ENCODE data around the gene CCNJL.

CCNJL gene

DNA sequence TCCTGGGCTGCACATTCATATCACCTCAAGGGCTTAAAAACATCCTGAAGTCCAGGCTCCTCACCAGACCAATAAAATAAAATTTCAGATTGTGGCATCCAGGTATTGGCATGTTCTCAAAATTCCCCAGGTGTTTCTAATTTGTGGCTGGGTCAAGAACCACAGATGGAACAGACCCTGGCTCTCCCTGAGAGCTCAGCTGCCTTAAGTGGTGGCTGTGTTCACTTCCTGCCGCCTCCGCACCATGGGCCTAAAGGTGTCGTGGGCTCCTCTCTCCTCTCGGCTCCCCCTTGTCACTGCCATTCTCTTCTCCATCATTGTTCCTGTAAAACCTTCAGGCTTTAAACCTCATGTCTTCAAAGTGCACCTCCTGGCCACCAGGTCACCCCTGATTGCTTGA lies 17.8 kb upstream of the CCNJL start:
- DNase-seq, result no peak

DNA sequence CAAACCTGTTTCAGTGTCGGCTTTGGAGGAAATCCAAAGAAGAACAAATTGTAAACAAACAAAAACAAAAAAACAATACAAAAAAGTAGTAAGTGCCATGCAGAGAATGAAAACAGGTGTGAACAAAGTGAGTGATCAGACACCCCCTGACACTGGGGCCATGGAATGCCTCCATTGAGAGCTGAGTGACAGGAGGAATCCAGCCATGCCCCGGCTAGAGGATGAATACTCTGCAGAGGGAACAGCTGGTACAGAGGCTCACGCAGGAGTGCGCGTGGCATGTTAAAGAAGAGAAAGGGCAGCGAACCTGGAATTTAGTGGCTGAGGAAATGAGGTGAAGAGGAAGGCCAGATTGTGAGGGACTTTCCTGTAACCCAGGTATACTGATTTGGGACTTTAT lies 15.5 kb upstream of the CCNJL start:
- no peak for DNase-seq

DNA sequence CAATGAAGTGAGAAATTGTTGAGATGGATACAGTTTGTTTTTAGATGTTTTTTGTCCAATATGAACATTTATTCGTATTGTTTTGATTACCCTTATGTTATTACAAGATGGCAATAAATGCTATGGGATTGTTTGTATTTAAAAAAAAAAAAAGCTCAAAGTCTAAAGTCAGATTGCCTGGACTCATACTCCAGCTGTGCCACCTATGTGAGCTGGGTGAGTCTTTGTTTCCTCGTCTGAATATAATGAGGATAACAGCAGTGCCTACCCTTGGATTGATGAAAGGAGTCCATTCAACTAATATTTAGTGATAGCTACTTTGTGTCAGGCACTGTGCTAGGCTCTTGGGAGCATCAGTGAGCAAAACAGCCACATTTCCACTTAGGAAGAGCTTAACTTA lies 14.6 kb upstream of the CCNJL start:
- no peak for DNase-seq

DNA sequence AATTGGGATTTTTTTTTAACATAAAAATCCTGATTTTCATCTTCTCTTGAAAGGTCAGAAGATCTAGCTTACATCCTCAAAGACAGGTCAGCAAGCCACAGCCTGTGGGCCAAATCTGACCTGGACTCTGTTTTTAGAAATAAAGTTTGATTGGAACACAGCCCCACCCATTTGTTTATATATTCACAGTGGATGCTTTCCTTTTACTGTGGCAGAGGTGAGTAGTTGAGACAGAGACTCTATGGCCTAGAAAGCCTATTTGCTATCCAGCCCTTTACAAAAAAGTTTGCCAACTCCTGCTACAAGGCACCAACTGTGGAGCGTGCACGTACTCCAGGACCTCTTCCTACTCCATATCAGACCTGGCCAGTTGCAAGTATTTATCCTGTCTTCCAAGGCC lies 13.4 kb upstream of the CCNJL start:
- no peak for DNase-seq

DNA sequence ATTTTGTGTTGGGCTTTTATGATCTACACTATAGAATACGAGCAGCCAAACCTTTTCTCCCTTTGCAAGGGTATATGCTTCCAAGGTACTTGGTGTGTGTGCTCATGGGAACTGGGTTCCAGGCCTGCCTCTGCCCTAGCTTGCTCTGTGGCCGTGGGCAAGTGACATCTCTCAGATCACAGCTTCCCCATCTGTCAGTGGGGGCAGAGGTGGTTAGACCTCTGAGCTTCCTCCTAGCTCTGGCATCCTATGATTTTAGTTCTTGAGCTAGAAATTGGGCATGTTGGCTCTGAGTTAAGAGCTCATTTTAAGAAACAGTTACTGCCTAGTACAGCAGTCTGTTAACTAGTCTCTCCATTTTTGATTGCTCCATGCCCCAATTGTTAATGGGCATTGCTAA lies 12.5 kb upstream of the CCNJL start:
- no peak for DNase-seq

DNA sequence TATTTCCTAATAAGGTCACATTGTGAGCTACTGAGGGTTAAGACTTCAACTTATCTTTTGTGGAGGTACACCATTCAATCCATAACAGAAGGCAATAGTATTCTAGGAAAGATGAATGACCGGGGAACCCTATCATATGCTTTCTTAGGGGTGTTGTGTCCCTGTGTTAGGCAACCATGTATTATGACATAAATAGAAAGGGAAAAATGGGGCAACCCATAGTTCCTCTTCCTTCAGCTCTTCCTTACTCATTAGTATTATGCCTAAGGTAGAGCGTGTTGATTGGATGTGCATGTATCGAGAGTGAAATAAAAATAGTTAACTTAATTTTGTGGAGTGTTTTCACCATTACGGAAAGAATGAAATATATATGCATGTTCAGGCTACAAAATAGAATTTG lies 6.0 kb upstream of the CCNJL start:
- DNase-seq, result no peak

DNA sequence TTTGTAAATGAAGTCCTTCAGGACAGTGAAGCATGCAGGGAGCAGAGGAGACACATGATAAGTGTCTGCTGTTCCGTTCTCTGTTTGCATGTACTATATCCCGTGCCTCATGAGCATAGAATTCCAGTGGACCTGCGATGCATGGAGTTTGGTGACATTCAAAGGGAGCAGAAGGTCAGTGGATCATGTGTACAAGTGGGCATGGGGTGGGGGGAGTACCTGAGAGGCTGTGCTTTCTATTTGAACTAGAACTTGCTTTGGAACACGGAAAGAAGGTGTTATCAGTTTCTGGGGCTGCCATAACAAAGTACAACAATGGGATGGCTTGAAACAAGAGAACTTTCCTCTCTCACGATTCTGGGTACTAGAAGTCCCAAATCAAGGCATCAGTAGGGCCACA lies 5.1 kb upstream of the CCNJL start:
- DNase-seq, result no peak

DNA sequence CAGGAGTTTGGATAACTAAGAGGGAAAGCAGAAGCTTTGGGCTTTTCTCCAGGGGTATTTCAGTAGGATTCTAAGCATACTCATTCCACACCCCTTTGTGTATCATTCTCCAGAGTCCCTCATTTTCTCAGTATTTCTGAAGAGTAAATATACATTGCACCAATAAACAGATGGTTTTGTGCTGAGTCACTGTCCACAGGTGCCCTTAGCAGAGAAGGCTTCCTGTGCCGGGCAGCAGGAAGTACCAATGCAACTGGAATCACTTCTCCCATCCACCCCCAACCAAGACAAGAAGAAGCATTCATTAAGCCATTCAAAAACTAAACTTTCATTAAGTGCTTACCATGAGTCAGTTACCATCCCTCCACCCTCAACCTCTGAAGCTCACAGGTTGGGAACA lies 3.6 kb upstream of the CCNJL start:
- no peak for DNase-seq

DNA sequence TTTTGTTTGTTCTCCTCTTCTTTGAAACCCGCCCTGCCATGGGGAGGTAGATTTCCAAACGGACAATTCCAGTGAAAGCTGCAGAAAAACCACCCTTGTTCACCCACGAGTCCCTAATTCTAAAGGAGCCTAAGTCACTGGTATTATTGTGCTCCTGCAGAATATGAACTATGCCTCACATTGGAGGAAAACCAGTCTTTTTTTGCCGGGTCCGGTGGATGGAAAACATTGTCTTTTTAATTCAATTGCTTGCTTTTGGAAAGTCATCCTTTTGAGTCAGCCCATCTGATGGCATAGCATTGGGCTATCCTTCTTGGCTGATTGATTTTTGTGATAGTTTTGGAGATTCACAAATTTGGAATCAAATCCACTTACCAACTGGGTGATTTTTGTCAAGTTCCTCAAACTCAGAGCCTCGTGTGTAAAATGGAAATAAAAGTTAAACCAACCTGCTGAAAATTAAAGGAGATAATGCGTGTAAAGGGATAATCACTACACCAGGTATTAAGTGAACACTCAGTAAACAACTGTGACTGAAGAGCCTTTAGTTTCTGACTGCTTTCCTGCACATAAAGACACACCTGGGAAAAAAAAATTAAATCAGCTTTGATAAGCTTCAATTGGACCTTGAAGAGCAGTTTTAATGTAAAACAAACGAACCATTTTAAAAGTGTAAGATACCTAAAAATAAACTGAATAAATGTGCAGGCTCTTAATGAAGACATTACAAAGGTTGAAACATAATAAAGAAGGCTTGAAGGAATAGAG lies 780 bp upstream of the CCNJL start:
- no peak for DNase-seq

DNA sequence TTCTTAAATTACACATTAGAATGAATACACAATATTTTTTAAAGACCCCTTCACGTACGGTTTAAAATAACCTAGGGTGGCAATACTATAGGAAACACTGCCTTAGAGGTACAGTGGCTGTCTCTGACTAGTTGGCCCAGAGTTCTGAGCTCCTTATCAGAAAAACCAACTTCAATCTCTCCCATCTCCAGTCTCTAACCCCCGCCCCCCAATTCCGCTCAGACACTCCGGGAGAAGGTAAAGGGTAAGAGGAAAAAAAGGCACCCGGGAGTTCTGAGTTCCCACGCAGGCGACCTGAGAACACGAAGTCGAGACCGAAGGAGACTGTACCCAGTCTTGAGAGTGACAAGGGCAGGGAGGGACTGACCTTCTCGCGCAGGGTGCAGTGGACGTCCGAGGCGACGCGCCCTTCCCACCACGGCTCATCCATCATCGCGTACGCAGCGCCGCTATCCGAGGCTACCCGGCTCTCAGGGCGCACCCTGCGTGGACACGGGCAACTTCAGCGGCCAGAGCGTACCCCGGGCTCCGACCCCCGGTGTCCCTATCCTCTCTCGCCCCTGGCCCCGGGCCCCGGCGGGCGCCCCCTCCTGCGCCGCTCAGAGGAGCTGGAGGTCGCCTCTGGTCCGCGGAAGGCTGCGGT lies 752 bp downstream of the CCNJL start:
- DNase-seq, result no peak

DNA sequence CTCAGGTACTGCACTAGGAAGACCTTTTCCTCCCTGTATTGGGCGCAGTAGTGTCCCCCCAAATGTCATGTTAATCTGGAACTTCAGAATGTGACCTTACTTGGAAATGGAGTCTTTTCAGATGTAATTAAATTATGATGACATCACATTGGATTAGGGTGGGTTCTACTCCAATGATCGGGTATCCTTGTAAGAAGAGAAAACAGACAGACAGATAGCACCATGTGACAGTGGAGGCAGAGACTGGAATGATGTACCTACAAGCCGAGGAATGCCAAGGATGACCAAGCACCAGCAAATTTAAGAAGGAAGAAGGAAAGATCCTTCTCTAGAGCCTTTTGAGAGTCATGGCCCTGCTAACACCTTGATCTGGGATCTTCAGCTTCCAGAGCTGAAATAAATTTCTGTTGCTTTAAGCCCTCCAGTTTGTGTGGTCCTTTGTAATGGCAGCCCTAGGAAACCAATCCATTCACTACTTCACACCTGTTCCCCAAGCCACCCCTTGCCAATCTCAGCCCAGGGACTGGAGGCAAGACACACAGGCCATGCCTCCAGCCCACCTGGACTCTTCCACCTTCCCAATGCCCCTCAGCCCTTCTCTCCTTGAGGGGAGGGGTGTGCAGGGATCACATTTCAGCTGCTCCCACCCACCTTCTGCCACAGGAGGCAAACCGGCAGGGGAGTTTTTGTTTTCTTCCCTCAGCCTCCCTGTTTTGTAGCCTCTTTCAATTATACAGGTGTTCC lies 1.6 kb downstream of the CCNJL start:
- DNase-seq, result no peak

DNA sequence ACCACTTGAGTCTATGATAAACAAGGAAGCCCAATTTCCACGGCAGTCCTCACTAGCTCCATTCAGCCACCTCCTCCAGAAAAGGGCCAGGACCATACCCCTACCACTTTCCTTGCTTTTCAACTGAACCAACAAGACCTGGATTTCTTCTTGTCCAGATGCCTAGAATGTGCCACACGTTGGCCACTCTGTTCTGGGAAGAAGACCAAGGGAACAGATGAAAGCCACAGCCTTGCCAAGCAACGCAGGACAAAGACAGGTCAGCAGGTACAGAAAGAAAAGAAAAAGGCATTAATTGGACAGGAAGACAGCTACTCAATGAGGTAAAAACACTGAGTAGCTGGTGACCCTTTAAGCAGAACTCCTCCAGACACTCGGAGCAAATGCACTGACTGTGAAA lies 2.2 kb downstream of the CCNJL start:
- DNase-seq, result no peak

DNA sequence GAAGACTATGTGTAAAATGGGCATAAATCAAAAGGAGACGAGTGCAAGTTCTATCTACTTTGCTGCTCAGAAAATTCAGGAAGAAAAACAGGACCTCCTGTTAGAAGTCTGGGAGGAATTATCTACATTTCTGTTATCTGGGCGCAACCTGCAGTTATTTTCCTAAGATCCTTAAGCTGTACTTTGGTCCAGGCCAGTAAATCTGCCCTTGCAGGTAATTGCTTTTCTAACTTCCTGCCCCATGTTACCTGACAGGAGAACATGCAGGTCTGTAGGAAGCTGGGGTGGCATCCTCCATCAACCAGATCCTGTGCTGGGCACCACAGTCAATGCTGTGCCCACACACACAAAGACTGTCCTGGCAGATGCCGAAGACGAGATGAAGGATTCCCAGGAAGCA lies 5.7 kb downstream of the CCNJL start:
- no peak for DNase-seq

DNA sequence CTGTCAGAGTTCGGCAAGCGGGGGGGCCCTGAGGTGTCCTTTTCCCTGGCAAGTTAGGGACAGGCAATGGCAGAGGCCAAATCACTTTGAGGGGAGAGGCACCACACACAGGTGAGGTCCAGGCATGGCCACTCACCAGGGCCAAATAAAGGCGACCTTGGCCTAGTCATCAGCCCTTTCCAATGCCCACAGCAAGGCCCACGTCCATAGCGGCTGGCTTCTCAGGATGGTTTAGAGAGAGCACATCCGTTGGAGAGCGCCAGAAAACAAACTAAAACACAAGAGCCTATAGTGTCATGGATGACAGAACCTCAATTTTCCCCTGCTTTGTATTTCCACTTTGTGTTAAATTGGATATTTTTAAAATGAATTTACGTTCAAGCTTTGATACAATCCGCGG lies 7.0 kb downstream of the CCNJL start:
- no peak for DNase-seq

DNA sequence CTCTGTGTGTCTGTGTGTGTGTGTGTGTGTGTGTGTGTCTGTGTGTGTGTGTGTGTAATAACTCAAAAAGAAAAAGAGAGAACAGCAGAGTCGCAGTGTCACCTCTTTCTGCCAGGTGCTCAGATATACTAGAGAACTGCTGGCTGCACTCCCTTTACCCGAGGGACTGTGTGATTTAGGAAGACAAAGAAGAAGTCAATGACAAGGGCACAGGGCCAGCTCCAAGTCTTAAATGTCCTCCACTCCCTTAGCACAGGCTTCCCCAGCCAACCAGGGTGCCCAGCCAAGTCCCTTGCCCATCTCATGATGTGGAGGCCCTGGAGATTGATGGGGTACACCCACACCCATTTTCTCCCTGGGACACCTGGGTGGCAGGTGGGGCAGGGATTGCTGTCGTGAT lies 8.7 kb downstream of the CCNJL start:
- DNase-seq, result no peak

DNA sequence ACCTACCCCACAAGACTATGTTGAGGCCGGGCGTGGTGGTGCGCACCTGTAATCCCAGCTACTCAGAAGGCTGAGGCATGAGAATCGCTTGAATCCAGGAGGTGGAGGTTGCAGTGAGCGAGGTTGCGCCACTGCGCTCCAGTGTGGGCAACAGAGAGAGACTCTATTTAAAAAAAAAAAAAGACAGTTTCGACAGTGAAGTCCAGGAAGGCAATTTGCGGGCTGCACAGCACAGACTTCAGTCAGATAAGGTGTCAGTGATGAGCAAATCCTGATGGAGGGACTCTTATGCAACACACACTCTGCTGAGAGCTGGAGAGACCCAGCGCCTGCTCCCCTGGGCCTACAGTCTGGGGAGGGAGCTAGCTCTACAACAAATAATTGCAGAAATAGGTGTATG lies 14.2 kb downstream of the CCNJL start:
- no peak for DNase-seq

DNA sequence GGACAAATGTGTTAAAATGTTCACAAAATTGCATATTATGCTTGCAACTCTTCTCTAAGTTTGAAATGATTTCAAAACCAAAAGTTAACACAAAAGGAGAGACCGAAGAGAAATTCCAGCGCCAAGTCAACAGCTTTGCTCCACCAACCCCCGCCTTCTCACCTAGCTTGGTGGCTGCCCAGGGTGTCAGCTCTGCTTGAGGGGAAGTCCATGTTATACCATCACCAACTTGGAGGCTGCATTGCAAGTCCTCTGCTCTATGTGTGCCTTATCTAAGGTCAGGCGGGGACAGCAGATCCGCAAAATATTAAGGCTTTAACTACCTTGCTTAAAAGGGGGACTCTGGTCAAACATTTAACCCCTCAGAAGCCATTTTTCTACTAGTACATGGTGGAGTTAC lies 14.6 kb downstream of the CCNJL start:
- no peak for DNase-seq

DNA sequence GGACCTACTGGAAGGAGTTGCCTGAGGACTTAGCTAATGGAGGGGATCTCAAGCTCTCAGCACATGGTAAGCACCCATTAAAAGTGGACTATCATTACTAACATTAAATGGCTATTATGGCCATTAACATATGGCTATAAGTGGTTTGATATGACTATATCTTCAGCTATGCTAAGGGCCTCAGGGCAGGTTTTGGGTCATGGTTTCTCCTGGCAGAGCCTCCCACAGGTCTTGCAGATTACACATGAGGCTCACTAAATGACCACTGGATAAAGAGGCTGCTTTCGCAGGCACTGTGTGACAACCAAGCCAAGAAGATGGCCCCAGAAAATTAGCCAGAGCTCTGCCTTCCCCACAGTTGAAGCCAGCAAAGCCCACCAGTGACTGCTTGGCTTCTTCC lies 15.4 kb downstream of the CCNJL start:
- DNase-seq, result no peak

DNA sequence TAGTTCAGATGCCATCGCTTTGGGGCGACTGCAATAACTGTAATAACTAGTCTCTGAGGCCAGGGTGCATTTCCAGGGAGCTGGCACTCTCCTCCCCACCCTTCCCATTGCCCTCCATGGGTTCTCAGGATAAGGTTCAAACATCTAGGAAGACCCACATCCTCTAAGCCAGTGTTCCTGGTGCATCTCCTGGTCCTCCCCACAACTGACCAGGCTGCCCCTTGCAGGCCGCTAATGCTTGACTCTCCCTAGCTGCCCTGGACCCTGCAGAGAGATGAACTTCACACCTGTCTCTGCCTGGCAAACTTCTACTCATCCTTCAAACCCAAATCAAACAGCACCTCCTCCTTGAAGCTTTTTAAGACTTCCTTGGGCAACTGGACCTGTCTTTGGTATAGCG lies 15.9 kb downstream of the CCNJL start:
- no peak for DNase-seq

DNA sequence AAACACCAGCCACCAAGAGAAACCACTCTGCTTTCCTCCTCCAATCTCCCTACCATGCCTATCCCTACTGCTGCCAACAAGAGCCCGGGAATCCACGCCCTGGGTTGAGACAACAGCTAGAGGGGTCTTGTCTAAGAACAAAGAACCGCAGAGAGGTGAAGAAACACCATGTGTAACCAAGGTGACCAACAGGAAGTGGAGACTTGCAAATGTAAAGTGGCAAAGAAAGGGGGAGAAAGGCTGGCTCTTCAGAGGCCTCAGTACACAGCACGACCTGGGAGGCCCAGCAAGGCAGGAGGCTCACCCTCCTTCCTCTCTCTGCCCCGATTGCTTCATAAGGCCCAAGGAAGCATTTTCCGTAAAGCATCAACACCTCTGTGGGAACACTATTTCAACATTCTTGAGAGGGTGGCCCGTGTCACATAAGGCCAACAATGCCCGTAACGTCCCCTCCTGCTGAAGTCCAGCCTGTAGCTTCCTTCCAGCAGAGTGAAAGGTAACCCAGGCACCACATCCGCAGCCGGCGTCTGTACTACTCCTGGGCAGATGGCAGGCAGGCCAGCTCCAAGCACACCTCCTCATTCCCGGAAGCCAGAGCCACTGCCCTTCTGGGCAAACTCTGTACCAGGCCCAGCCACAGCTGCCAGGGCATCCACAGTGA lies 18.3 kb downstream of the CCNJL start:
- DNase-seq, result no peak

DNA sequence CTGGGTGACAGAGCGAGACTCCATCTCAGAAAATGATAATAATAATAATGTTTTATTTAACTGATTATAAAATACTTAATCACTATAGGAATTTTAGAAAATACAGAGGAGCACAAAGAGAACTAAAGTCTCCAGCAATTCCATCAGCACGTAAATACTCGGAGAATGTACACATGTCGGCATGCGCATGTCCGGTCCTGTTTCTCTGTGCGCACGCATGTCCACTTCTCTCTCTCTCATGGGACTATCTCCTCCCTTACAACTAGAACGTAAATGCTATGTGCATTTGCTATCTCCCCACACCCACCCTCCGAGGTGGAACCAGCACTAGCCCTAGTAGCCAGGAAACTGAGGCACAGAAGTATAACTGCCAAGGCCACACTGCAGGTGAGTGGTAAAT lies 19.0 kb downstream of the CCNJL start:
- DNase-seq, result no peak

DNA sequence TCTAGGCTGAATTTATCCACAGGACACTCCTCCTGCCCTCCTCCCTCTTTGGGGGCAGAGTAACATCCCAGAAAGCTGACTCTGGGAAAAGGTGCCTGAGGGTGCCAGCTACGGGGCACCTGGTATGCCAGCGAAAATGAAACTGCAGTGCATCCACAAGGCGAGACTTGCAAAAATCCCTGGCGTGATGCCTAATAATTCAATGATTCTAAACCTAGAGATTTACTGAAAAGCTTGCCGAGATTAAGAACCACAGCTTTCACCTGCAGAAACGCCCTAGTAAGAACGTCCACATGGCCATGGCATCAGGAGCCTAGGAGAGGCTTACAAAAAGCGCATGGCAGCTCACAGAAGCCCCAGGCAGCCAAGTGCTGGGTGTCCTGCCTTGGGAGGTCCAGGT lies 20.9 kb downstream of the CCNJL start:
- no peak for DNase-seq

DNA sequence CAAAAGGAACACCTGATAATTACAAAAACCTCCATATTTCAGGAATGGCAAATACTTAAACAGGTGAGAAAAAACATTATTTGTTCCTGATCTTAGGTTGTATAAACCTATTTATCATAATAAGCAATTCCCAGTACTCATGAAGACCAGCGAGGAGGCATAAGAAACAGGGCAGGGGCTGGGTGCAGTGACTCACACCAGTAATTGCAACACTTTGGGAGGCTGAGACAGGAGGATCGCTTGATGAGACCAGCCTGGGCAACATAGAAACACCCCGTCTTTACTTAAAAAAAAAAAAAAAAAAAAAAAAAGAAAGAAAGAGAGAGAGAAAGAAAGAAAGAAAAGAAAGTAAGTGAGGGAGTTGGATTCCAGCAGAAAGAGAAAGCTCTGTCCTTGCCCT lies 21.6 kb downstream of the CCNJL start:
- no peak for DNase-seq

DNA sequence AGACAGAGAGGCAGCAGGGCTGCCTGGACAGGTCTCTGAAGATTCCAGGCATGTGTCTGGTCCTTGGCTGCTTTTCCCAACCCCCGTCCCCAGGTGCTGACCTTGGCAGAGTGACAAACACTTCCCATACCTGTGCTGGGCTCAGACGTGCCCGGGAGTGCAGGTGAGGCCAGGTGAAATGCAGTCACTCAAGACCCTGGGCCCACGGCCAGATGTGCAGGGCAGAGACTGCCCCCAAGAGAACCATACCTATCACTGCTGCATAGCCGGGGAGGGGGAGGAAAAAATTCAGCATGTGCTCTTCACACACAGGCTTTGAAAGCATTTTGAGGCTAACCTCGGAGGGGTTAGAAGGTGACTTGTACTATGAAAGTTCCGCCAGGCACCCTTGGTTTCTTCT lies 22.6 kb downstream of the CCNJL start:
- DNase-seq, result no peak
